ENCODE results near the gene ANKRD33B.

- TF ChIP-seq CTCF (conservative IDR thresholded peaks at IDR 0.05 in 1 of 2, IDR thresholded peaks at IDR 0.05 in 1 of 2; ENCODE audit: low read depth in 1 of 2, low read length in 2 of 2), result no peak
- TF ChIP-seq EZH2 (IDR thresholded peaks at IDR 0.05; ENCODE audit: low read length, missing control alignments), result no peak
Measured at GRCh38 chr5:10690460-10691440, 126.9 kb downstream of the ANKRD33B start.

All from fibroblast of lung (primary cell).